ENCODE results near the gene MAML1.

Gene MAML1

GRCh38 chr5:179822444-179822990, 89.9 kb downstream of the MAML1 start:
- no peak for DNase-seq

- no peak for DNase-seq
Measured at GRCh38 chr5:179823937-179824744, 91.5 kb downstream of the MAML1 start.

GRCh38 chr5:179824745-179825112, 92.1 kb downstream of the MAML1 start:
- no peak for DNase-seq

GRCh38 chr5:179825655-179826182, 93.1 kb downstream of the MAML1 start:
- DNase-seq: no peak
